Natural killer cell treated with Interleukin-12 subunit alpha and Interleukin-12 subunit beta and Interleukin-15 and Interleukin-18, amount 100 ng/mL, for 72 hours (primary cell): ENCODE measurements around the gene ESRRA. TPM values are rescaled to one million over a fixed set of nuclear protein-coding genes. Genes with fewer than 3 reads are reported as not detected.

Source experiments
- ATAC-seq, 2 donors: fragments of 150-1000 bp; cut with Tn5 transposase in 1 of 2; sonication (Bioruptor Pico), chemical (Tn5 transposase) in 1 of 2; 2 replicates each; pipeline ENCODE4 v1.10.0; 2021
- DNase-seq: peaks from one replicate; pipeline ENCODE4 v3.0.0; 2022; ENCODE audit warnings: low spot score
- H3K27ac Mint-ChIP-seq, 2 donors: 1 replicate in 1 of 2; 2 replicates in 1 of 2; pipeline ENCODE4 v1.8.0; 2022; ENCODE audit warnings: mixed read lengths in 2 of 2, mild to moderate bottlenecking in 1 of 2, moderate library complexity in 1 of 2
- H3K27me3 Mint-ChIP-seq, 2 donors: 1 replicate in 1 of 2; 2 replicates in 1 of 2; pipeline ENCODE4 v1.8.0; 2022; ENCODE audit warnings: mixed read lengths in 2 of 2
- H3K36me3 Mint-ChIP-seq: one replicate; pipeline ENCODE4 v1.8.0; 2022; ENCODE audit warnings: mixed read lengths
- H3K4me1 Mint-ChIP-seq, 2 donors: 1 replicate in 1 of 2; 2 replicates in 1 of 2; pipeline ENCODE4 v1.8.0; 2022; ENCODE audit warnings: low read depth in 2 of 2, mixed read lengths in 2 of 2, mild to moderate bottlenecking in 1 of 2
- H3K4me3 Mint-ChIP-seq: one replicate; pipeline ENCODE4 v1.8.0; 2022; ENCODE audit warnings: mixed read lengths
- H3K9me3 Mint-ChIP-seq: 2 replicates; pipeline ENCODE4 v1.8.0; 2022; ENCODE audit warnings: mixed read lengths
- total RNA-seq, 2 donors: library from RNA; stranded (reverse); gene quantifications; one replicate each; pipeline ENCODE4 v1.2.3, GENCODE V29; 2022

Gene ESRRA
- total RNA-seq, 2 donors from 2014 or later, result 67.2 to 116 TPM

DNA sequence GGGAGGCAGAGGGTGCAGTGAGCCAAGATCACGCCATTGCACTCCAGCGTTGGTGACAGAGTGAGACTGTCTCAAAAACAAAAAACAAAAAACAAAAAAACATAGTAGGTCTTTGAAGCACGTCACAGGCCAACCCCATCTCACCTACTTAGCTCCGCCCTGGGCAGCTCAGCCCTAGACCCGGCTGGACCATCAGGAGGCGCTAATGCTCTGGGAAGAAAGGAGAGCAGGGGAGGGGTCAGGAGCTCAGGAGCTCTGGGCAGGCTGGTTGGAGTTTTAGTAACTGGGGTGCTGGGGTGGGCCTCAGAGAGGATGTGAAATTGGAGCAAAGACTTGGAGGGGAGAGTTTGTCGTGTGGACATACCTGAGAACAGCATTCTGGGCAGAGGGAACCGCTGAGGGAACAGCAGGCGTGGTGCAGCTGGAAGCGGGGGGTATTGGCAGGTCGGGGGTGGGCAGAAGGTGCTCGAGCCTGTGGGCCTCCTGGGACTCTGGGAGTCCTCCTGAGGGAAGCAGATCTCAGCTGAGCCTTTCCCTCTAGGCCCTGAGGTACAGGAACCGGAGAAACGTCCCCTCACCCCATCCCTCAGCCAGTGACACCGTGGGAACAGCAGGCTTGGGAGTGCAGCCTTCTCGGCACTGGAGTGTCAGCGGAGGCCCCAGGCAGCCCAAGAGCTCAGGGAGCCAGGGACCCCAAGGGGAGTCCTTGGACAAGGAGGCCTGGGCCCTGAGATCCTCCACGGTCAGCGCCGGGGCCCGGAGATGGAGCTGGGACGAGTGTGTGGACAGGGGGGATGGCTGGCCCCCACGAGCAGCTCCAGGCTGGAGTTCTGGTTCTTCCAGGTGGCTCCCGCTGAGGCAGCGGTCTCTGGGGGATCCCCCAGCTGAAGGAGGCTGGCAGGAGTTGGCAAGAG lies 51.4 kb downstream of the ESRRA start:
- no peak for DNase-seq
- Mint-ChIP-seq H3K9me3 (no peaks in the 10 kb centered on the region), H3K27me3 (no peaks in the 10 kb centered on the region), H3K4me1 (peaks cover 16 to 19% of the 10 kb centered on the region in 2 donors), H3K36me3 (no peaks in the 10 kb centered on the region), H3K4me3 (peak overlapping the region; percentile 47), H3K27ac (no peak overlapping the region)
- ATAC-seq, result no peak

DNA sequence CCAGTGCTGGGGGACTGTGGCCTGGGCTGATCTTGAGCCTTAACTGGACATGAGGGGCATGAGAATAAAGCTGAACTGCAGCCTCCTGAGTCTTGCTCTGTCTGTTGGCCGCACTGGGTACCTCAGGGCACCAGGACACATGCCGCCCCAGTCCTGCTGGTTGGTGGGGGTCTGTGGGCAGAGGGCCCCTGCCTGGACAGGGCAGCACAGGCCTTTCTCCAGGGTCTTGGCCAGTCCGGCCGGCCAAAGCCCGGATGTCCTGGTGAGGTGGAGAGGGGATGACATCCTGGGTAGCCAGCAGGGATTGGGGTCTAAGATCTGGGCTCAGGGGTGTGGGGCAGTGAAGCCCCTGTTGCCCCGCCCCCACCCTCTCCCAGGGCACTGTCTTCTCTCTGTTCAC lies 52.1 kb downstream of the ESRRA start:
- H3K4me1 Mint-ChIP-seq, result peaks cover 16 to 18% of the 10 kb centered on the region in 2 donors
- DNase-seq (no peak), ATAC-seq (no peak)
- peak overlapping the region in 1 of 2 donors; percentile 35 for H3K27ac Mint-ChIP-seq
- no peaks in the 10 kb centered on the region for H3K9me3 Mint-ChIP-seq
- peak overlapping the region; percentile 64 for H3K4me3 Mint-ChIP-seq
- H3K27me3 Mint-ChIP-seq, result no peaks in the 10 kb centered on the region
- no peaks in the 10 kb centered on the region for H3K36me3 Mint-ChIP-seq

DNA sequence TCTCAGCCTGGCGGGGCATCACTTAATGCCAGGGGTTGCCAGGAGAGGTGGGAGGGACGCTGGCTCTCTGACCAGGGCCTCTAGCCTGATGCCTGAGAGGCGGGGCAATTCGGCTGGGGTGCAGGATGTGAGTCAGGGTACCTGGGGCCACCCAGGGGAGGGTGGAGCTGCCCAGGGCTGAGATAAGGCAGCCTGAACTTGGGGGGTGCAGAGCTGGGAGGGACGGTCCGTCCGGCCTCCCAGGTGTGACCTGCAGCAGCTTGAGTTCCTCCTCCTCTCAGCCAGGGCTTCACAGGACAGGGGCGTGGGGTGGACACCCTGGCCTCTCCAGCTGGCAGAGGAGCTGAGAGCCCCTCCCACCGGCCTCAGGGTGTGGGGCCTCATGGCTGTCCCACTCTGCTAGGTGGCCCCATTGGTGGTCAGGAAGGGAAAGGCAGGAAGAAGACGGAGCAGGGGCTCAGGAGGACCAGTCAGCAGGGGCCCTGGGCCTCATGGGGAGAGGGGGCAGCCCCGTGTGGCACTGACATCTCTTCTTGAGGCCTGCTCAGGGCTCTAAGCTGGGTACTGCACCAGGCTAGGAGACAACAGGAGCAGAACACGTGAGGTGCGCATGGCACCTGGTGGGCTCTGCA lies 52.7 kb downstream of the ESRRA start:
- peak overlapping the region; percentile 64 for H3K4me3 Mint-ChIP-seq
- H3K4me1 Mint-ChIP-seq, result peaks cover 16 to 18% of the 10 kb centered on the region in 2 donors

DNA sequence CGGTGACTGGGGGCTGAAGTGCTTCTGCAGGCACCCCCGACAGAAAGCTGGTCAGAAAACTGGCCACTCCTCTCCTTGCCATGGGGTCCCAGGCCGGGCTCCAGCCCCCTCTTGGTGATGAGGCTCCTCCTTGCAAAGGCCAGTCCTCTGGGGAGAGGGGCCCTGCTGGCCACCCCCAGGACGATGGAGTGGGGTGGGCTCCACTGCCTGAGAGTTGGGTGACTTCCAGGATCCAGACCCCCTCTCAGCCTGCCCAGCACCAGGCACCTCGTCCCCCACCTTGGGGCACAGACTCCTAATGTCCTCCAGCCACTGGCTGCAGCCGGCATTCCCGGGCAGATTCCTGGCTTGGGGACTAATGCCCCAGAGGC lies 53.2 kb downstream of the ESRRA start:
- DNase-seq, result no peak
- Mint-ChIP-seq H3K9me3 (no peaks in the 10 kb centered on the region), H3K4me1 (peaks cover 16 to 18% of the 10 kb centered on the region in 2 donors), H3K27me3 (no peaks in the 10 kb centered on the region), H3K36me3 (no peaks in the 10 kb centered on the region), H3K4me3 (no peak overlapping the region), H3K27ac (no peak overlapping the region)
- peak in 1 of 2 donors; percentile 1 for ATAC-seq

More for the DNA sequence above, 52.7 kb downstream of the ESRRA start:
- ATAC-seq (peak; percentile 31 to 41), DNase-seq (no peak)
- no peaks in the 10 kb centered on the region for H3K27me3 Mint-ChIP-seq
- no peaks in the 10 kb centered on the region for H3K9me3 Mint-ChIP-seq
- H3K36me3 Mint-ChIP-seq, result no peaks in the 10 kb centered on the region
- peak overlapping the region in 1 of 2 donors; percentile 35 for H3K27ac Mint-ChIP-seq

DNA sequence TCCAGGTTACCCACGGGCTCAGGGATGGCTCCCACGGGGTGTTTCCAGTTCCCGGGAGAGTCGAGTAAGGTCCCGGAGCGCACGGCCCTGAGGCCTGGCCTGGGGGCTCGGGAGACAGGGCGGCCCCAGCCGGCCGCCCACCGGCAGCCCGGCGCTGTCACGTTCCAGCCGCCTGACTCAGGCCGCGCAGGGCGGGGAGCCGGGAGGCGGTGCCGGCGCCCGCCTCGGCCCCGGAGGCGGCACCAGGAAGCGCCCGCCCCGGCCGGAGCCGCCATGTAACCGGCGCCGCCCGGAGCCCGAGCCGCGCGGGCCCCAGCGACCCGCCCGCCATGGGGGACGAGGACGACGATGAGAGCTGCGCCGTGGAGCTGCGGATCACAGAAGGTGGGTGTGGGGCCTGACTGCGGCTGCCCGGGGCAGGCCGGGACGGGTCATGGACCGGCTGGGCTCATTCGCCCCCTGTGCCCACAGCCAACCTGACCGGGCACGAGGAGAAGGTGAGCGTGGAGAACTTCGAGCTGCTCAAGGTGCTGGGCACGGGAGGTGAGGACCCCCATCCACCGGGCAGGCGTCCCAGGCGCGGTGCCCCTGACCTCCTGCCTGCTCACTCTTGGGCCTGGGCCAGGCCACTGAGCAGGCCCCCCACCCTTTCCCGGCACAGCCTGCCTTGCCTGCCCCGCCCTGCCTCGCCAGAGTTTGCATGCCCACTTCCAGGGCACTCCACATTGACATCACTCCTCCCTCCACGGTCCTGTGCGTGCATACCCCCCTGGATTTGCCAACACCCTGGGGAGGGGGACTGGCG lies 53.8 kb downstream of the ESRRA start, which contains the start of gene RPS6KA4:
RPS6KA4 (plus strand) TSS at position 256 of the 805 bp plus-strand sequence; CDS start at position 330, 74 bp downstream.
- no peaks in the 10 kb centered on the region for H3K27me3 Mint-ChIP-seq
- DNase-seq, result peak; percentile 78
- peak within 1 kb of the TSS; percentile 36 to 78 for H3K27ac Mint-ChIP-seq

DNA sequence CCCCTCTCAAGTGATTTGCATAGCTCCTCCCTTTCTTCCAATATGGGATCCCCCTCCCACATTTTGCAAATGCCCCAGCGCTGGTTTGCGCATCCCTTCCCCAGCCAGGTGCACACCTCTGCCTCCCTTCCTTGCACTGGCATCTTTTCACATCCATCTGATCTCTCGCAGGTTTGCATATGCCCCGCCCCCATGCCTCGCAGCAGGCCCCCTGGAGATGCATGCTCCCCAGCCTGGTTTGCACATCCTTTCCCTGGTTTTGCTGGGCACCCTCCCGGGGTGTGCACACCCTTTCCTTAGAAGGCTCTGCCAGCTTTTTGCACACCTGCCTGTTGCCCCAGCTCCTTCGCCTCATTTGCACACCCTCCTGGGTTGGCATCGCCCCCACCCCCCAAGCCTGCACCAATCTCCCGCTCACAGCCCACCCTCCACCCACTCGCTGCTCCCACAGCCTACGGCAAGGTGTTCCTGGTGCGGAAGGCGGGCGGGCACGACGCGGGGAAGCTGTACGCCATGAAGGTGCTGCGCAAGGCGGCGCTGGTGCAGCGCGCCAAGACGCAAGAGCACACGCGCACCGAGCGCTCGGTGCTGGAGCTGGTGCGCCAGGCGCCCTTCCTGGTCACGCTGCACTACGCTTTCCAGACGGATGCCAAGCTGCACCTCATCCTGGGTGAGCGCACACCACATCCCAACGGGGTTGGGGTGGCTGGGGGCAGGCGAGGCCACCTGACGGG lies 54.6 kb downstream of the ESRRA start:
- no peak for ATAC-seq
- Mint-ChIP-seq H3K9me3 (no peaks in the 10 kb centered on the region), H3K27ac (peak overlapping the region; percentile 36 to 78), H3K4me3 (peak overlapping the region; percentile 90), H3K36me3 (no peaks in the 10 kb centered on the region), H3K27me3 (no peaks in the 10 kb centered on the region), H3K4me1 (peaks cover 16 to 18% of the 10 kb centered on the region in 2 donors)
- no peak for DNase-seq

More for the DNA sequence above, 53.8 kb downstream of the ESRRA start, which contains the start of gene RPS6KA4:
- Mint-ChIP-seq H3K36me3 (no peaks in the 10 kb centered on the region), H3K4me3 (peak within 1 kb of the TSS; percentile 90), H3K9me3 (no peaks in the 10 kb centered on the region), H3K4me1 (peaks cover 16 to 18% of the 10 kb centered on the region in 2 donors)
- peak; percentile 90 to 92 for ATAC-seq

DNA sequence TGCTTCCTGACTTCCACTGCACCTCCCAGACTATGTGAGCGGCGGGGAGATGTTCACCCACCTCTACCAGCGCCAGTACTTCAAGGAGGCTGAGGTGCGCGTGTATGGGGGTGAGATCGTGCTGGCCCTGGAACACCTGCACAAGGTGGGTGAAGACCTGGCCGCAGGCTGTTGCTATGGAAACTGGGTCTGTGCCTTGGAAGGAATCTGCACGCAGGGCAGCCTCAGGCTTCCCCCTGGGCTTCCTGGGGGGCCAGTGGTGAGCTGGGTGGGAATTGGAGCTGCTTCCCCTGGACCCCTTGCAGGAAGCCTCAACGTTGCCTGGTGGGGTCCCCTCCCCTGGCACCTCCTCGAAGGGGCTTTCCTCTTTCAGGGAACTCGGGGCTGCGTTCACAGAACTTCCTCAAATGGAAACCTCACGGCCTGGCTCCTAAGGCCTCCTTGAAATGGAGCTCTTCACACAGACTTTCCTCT lies 55.2 kb downstream of the ESRRA start:
- no peaks in the 10 kb centered on the region for H3K36me3 Mint-ChIP-seq
- no peak for DNase-seq
- H3K4me1 Mint-ChIP-seq, result peaks cover 16 to 18% of the 10 kb centered on the region in 2 donors
- ATAC-seq, result no peak
- peak overlapping the region; percentile 90 for H3K4me3 Mint-ChIP-seq
- H3K9me3 Mint-ChIP-seq, result no peaks in the 10 kb centered on the region
- H3K27me3 Mint-ChIP-seq, result no peaks in the 10 kb centered on the region
- no peak overlapping the region for H3K27ac Mint-ChIP-seq

DNA sequence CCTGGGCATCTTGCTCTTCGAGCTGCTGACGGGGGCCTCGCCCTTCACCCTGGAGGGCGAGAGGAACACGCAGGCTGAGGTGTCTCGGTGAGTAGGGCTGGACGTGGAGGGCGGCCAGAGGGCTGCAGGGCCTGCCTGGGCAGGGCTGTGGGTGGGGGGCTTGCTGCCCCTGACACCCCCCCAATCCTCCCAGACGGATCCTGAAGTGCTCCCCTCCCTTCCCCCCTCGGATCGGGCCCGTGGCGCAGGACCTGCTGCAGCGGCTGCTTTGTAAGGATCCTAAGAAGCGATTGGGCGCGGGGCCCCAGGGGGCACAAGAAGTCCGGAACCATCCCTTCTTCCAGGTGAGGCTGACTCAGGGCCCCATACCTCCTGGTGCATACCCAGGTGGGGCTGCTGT lies 56.3 kb downstream of the ESRRA start:
- ATAC-seq (no peak), DNase-seq (no peak)
- Mint-ChIP-seq H3K27me3 (no peaks in the 10 kb centered on the region), H3K4me1 (peaks cover 11 to 17% of the 10 kb centered on the region in 2 donors), H3K4me3 (no peak overlapping the region), H3K27ac (no peak overlapping the region), H3K36me3 (peaks cover 3% of the 10 kb centered on the region), H3K9me3 (no peaks in the 10 kb centered on the region)

DNA sequence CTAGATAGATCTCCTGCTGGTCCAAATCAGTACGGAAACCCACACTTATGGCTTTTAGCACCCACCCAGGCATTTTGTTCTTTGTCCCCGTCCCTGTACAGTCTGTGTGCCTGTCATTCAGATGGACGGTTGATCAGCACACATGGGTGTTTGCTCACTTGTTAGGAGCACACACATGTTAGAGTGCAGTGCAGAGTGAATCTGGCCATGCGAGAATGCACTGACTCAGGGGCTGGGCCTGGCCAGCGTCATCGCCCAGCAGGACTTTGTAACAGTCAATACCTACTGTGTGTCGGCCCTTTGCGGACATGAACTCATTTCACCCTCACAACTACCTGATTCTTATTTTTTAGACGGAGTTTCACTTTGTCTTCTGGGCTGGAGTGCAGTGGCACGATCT lies 57.0 kb downstream of the ESRRA start:
- H3K9me3 Mint-ChIP-seq, result no peaks in the 10 kb centered on the region
- no peak for ATAC-seq
- no peak overlapping the region for H3K4me3 Mint-ChIP-seq
- DNase-seq, result no peak
- no peaks in the 10 kb centered on the region for H3K27me3 Mint-ChIP-seq
- no peak overlapping the region for H3K27ac Mint-ChIP-seq
- peaks cover 9 to 16% of the 10 kb centered on the region in 2 donors for H3K4me1 Mint-ChIP-seq
- peaks cover 6% of the 10 kb centered on the region for H3K36me3 Mint-ChIP-seq

DNA sequence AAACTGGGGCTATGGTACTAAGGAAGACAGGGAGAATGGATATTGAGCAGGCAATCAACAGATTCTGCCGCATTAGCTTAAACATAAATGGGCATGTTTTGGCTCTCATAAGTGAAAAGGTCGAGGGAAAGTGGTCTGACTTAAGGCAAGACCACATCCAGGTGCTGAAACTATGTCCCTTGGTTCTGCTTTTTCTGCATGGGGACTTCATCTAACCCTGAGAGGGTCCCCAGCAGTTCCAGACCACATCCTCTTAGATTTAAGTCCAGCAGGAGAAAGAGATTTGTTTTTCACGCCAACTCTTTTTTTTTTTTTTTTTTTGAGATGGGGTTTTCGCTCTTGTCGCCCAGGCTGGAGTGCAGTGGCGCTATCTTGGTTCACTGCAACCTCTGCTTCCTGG lies 59.1 kb downstream of the ESRRA start:
- Mint-ChIP-seq H3K27ac (peak overlapping the region in 1 of 2 donors; percentile 42), H3K4me1 (peaks cover 9% of the 10 kb centered on the region in 2 donors), H3K4me3 (no peak overlapping the region), H3K27me3 (no peaks in the 10 kb centered on the region), H3K36me3 (peaks cover 6% of the 10 kb centered on the region), H3K9me3 (no peaks in the 10 kb centered on the region)
- DNase-seq (no peak), ATAC-seq (no peak)

DNA sequence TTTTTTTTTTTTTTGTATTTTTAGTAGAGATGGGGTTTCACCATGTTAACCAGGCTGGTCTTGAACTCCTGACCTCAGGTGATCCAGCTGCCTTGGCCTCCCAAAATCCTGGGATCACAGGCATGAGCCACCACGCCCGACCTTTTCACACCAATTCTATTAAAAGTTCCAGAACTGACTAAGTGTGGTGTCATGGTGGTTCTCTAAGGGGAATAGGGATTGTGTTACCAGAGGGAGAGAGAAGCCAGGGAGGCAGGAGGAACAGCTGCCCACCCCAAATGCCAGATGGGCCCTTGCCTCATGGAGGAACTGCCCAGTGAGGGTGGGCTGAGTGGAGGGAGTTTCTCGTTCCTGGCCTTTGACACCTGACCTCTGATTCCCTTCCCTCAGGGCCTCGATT lies 59.6 kb downstream of the ESRRA start:
- Mint-ChIP-seq H3K27ac (no peak overlapping the region), H3K36me3 (peaks cover 6% of the 10 kb centered on the region), H3K4me3 (no peak overlapping the region), H3K4me1 (peaks cover 4 to 6% of the 10 kb centered on the region in 2 donors), H3K27me3 (no peaks in the 10 kb centered on the region), H3K9me3 (no peaks in the 10 kb centered on the region)
- no peak for ATAC-seq
- no peak for DNase-seq
